Measurements from ENCODE around the gene OLFML2A.

DNA sequence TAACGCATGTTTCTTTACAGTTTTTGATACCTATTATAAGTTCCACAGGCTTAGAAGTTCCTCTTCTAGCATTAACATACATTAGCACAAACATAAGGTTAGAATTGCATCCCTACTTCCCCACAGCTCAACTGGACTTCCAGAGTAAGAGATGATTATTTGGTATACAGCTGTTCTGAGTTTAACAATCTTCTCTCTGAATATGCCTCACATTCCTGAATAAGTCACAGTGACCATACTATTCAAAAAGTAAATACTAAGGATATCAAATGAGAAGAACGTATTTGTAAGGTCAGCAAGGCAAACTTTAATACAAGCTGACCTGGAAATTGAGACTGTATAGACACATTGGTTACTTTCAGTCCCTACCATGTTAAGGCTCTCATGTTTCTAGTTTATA lies 27.2 kb upstream of the OLFML2A start:
- TF ChIP-seq POLR2A (IDR thresholded peaks at IDR 0.05; ENCODE audit: low read length), result no peak
- TF ChIP-seq, protein P1, sequence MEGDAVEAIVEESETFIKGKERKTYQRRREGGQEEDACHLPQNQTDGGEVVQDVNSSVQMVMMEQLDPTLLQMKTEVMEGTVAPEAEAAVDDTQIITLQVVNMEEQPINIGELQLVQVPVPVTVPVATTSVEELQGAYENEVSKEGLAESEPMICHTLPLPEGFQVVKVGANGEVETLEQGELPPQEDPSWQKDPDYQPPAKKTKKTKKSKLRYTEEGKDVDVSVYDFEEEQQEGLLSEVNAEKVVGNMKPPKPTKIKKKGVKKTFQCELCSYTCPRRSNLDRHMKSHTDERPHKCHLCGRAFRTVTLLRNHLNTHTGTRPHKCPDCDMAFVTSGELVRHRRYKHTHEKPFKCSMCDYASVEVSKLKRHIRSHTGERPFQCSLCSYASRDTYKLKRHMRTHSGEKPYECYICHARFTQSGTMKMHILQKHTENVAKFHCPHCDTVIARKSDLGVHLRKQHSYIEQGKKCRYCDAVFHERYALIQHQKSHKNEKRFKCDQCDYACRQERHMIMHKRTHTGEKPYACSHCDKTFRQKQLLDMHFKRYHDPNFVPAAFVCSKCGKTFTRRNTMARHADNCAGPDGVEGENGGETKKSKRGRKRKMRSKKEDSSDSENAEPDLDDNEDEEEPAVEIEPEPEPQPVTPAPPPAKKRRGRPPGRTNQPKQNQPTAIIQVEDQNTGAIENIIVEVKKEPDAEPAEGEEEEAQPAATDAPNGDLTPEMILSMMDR (IDR thresholded peaks at IDR 0.05), result no peak
- no peak for TF ChIP-seq FOSB (CRISPR knock-in tag; IDR thresholded peaks at IDR 0.05)
- TF ChIP-seq, protein P2, sequence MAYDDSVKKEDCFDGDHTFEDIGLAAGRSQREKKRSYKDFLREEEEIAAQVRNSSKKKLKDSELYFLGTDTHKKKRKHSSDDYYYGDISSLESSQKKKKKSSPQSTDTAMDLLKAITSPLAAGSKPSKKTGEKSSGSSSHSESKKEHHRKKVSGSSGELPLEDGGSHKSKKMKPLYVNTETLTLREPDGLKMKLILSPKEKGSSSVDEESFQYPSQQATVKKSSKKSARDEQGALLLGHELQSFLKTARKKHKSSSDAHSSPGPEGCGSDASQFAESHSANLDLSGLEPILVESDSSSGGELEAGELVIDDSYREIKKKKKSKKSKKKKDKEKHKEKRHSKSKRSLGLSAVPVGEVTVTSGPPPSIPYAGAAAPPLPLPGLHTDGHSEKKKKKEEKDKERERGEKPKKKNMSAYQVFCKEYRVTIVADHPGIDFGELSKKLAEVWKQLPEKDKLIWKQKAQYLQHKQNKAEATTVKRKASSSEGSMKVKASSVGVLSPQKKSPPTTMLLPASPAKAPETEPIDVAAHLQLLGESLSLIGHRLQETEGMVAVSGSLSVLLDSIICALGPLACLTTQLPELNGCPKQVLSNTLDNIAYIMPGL (CRISPR knock-in tag; IDR thresholded peaks at IDR 0.05; ENCODE audit: borderline replicate concordance), result no peak
- TF ChIP-seq JUN (IDR thresholded peaks at IDR 0.05), result no peak
- no peak for TF ChIP-seq MAZ (IDR thresholded peaks at IDR 0.05; ENCODE audit: borderline replicate concordance, low read depth, low read length)
- TF ChIP-seq ESRRA (IDR thresholded peaks at IDR 0.05; ENCODE audit: borderline replicate concordance, low read length), result no peak
- no peak for TF ChIP-seq CHD4 (IDR thresholded peaks at IDR 0.05; ENCODE audit: borderline replicate concordance)
- TF ChIP-seq RNF2 (IDR thresholded peaks at IDR 0.05; ENCODE audit: borderline replicate concordance, low read depth), result no peak
- no peak for TF ChIP-seq CEBPB (IDR thresholded peaks at IDR 0.05)

Data from A549 (cell line).